Mucosa of descending colon (tissue), 3 donors: ENCODE measurements around the gene VSIR. TPM values are rescaled to one million over a fixed set of nuclear protein-coding genes. Genes with fewer than 3 reads are reported as not detected.
A peak's percentile ranks its signal among the peaks of the same experiment; 100 is the strongest.

ENCODE experiments used
- ATAC-seq: fragments of 200-7000 bp; cut with Tn5 transposase; one replicate; pipeline ENCODE4 v1.9.1; 2020; ENCODE audit warnings: mild to moderate bottlenecking, moderate library complexity
- DNase-seq, 3 donors: peaks; one replicate each; pipeline ENCODE4 v3.0.0-alpha.2; 2020
- H3K36me3 ChIP-seq: fragments of 200-600 bp; one replicate; pipeline ENCODE4 v1.8.0; 2021; ENCODE audit warnings: low read depth, mild to moderate bottlenecking
- H3K4me1 ChIP-seq: fragments of 200-600 bp; one replicate; pipeline ENCODE4 v1.8.0; 2021; ENCODE audit warnings: low read depth, mild to moderate bottlenecking
- H3K4me3 ChIP-seq: fragments of 200-600 bp; one replicate; pipeline ENCODE4 v1.8.0; 2021; ENCODE audit warnings: mild to moderate bottlenecking
- H3K9me3 ChIP-seq: fragments of 200-600 bp; one replicate; pipeline ENCODE4 v1.8.0; 2021; ENCODE audit warnings: mild to moderate bottlenecking
- CTCF ChIP-seq: fragments of 200-600 bp; IDR thresholded peaks from one replicate; pipeline ENCODE4 v1.8.0; 2022; ENCODE audit warnings: antibody characterized with exemption, mild to moderate bottlenecking
- intact Hi-C, 2 donors: fragments of 100-400 bp; cut with DNase I in 1 of 2; cut with micrococcal nuclease in 1 of 2; formaldehyde crosslinking; loops; one replicate each; pipeline versions ENCODE4 v1.11.0 to v1.11.1; 2022; cut with DNase I, micrococcal nuclease
- total RNA-seq, 3 donors: library from RNA; stranded (reverse); fragmentation: NEBNext Ultra II Directional in 2 of 3; extraction: Animal tissue kit (Norgen Biotek cat#: 25700) in 2 of 3; gene quantifications; one replicate each; pipeline versions ENCODE4 v1.2.1 to v1.2.4, GENCODE V29; 2021 to 2023
- donor health status: DM: no; HTN: no; CAD: no; lungs with moderate emphysema.
- donor health status: DM: no; HTN: no; CAD: no.
- donor health status: DM: no; HTN: yes; CAD: no.

VSIR gene
- total RNA-seq, 3 donors from 2014 or later = 48.1 to 71.0 (median 60.7) TPM

GRCh38 chr10:71762324-71762723 lies 11.0 kb downstream of the VSIR start:
- TF ChIP-seq CTCF = no peak
- Histone ChIP-seq H3K4me1 (peaks cover 24% of the 10 kb centered on the region), H3K4me3 (no peak overlapping the region), H3K9me3 (no peaks in the 10 kb centered on the region), H3K36me3 (no peaks in the 10 kb centered on the region)
- intact Hi-C loops = loop anchor here in 1 of 2 donors (10.0 kb wide), 1 partner anchor 48 kb away; the partner anchor contains the start of gene C10orf105
- no peak for ATAC-seq
- peak in 1 of 3 donors; percentile 44 for DNase-seq

DNA sequence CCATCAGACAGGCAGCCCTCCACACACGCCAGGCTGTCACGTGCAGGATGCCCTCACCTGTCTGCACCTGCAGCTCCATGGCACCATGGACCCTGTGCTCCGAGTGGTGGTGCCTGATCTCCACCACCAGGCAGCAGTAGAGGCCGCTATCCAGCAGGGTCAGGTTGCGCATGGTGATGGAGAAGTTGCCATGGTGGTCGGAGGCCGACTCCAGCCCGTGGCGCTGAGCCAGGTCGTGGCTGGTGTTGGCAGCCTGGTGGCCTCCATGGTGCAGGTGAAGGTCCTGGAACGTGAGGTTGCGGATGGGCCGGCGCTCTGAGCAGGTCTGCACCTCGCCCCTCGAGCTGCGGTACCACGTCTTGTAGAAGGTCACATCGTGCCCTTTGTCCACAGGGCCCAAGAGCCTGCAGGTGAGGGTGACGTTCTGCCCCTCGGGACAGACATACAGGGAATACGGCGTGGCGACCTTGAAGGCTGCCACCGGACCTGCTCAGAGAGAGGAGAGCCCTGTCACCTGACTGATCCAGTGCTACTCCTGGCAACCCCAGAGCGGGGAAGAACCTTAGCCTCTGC lies 11.7 kb downstream of the VSIR start:
- H3K4me3 ChIP-seq = no peak overlapping the region
- TF ChIP-seq CTCF = no peak
- no peak for ATAC-seq
- no peaks in the 10 kb centered on the region for H3K9me3 ChIP-seq
- H3K36me3 ChIP-seq = no peaks in the 10 kb centered on the region
- peak in 1 of 3 donors; percentile 50 for DNase-seq
- intact Hi-C loops = loop anchor here in 1 of 2 donors (10.0 kb wide), 1 partner anchor 47 kb away; the partner anchor contains the start of gene C10orf105
- peaks cover 18% of the 10 kb centered on the region for H3K4me1 ChIP-seq

- TF ChIP-seq CTCF = no peak
- Histone ChIP-seq H3K36me3 (no peaks in the 10 kb centered on the region), H3K4me1 (peaks cover 13% of the 10 kb centered on the region), H3K4me3 (no peak overlapping the region), H3K9me3 (no peaks in the 10 kb centered on the region)
- DNase-seq = peak in 1 of 3 donors; percentile 48
- intact Hi-C loops = loop anchor here in 1 of 2 donors (10.0 kb wide), 1 partner anchor 46 kb away; the partner anchor contains the start of gene C10orf105
- no peak for ATAC-seq
These were observed 12.2 kb downstream of the VSIR start for GRCh38 chr10:71761105-71761511.

- peak; percentile 61 for ATAC-seq
- Histone ChIP-seq H3K9me3 (no peaks in the 10 kb centered on the region), H3K36me3 (no peaks in the 10 kb centered on the region), H3K4me3 (no peak overlapping the region), H3K4me1 (peaks cover 23% of the 10 kb centered on the region)
- intact Hi-C loops = no loop called here
- TF ChIP-seq CTCF = no peak
- peak in 1 of 3 donors; percentile 65 for DNase-seq
These were observed 15.9 kb downstream of the VSIR start for GRCh38 chr10:71757399-71757922.

DNA sequence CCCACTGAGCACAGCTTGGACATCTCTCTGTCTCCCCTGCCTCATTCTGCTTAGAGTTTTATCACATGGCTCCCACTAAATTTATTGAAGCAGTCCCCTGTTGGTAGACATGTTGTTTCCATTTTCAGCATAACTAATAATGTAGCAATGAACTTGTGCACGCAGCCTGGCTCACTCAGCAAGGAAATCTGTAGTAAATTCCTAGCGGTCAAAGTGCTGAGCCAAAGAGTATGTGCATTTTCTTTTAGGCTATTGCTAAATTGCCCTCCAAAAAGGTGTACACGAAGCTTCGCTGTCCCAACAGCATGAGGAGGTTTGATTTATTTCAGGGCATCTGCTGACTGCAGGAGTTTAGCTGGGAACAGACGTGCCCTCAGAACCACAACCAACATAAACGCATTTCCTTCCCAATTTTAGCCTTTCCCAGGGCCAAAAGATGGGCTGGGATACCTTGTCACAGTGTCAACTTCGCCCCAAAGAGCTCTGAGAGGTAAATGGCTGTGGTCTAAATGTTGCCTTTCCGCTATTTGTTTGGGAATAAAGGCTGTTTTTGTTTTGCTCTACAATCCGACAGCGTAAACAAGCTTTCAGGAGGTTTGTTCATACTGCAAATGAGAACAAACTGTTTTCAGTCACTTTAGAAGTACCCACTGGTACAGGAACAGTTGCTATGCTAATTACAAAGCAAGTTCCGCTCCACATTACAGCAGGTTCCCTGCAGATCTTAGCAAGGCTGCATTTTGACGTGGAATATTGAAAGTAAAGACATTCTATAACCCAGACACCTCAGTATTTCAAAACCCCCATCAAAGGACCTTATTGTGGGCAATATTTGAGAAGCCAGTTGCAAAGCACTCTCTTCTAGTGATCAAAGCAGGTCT lies 16.8 kb downstream of the VSIR start:
- Histone ChIP-seq H3K36me3 (no peaks in the 10 kb centered on the region), H3K9me3 (no peaks in the 10 kb centered on the region), H3K4me1 (peaks cover 25% of the 10 kb centered on the region), H3K4me3 (no peak overlapping the region)
- intact Hi-C loops = no loop called here
- DNase-seq = peak in 1 of 3 donors; percentile 6
- peak; percentile 39 for ATAC-seq
- no peak for TF ChIP-seq CTCF
